Measurements from ENCODE around the gene NAALADL2.

GRCh38 chr3:175094344-175094743, 235.2 kb downstream of the NAALADL2 start:
- TF ChIP-seq EZH2 (IDR thresholded peaks at IDR 0.05; ENCODE audit: borderline replicate concordance, low read length) (no peak), CTCF (IDR thresholded peaks at IDR 0.05; ENCODE audit: low read length) (no peak)

All from OCI-LY1 (cell line).